Endothelial cell of umbilical vein (primary cell): Measurements from ENCODE around the gene KRTAP10-2. TPM values are rescaled to one million over a fixed set of nuclear protein-coding genes. Genes with fewer than 3 reads are reported as not detected.

Experiments used
- BruUV-seq: library from RNA; stranded (reverse); fragments of 400-500 nt; replicated peaks from 2 replicates; lab custom pipeline; 2021; lab: Mats Ljungman, UMichigan
- CTCF ChIA-PET: fragments of 300-600, 350-600 bp; sonication (Branson Sonifier 250); formaldehyde crosslinking; loops from one replicate; lab custom pipeline; 2021; ENCODE audit warnings: antibody characterized with exemption, inconsistent platforms; lab: Charles Lee
- POLR2A ChIA-PET: fragments of 300-600, 350-600 bp; sonication (Branson Sonifier 250); formaldehyde crosslinking; loops from one replicate; lab custom pipeline; 2021; ENCODE audit warnings: antibody characterized with exemption, inconsistent platforms; lab: Charles Lee
- DNase-seq: peaks from one replicate; pipeline ENCODE4 v3.0.0-alpha.2; 2011; ENCODE audit warnings: low read depth, low spot score
- FAIRE-seq: peaks from 2 replicates; lab custom pipeline; 2011; peaks lifted over from hg19 to GRCh38; lab: Jason Lieb, UNC
- H2AFZ ChIP-seq: 2 replicates; pipeline ENCODE4 v1.6.0; 2012; ENCODE audit warnings: low read depth, low read length, control low read depth, inconsistent platforms
- H3K27ac ChIP-seq: 2 replicates; pipeline ENCODE4 v1.5.1; 2011; ENCODE audit warnings: low read depth, mild to moderate bottlenecking, control low read depth, low read length, moderate library complexity; ENCODE audit not compliant: insufficient read depth
- H3K27me3 ChIP-seq, 2 experiments: 2 replicates each; pipeline versions ENCODE4 v1.6.0 to v1.6.1; 2011; ENCODE audit warnings: low read length in 2 of 2, mixed read lengths in 1 of 2; ENCODE audit not compliant: control insufficient read depth in 2 of 2, insufficient read depth in 2 of 2
- H3K36me3 ChIP-seq, 2 experiments: 2 replicates in 1 of 2; 3 replicates in 1 of 2; pipeline ENCODE4 v1.5.1; 2011; ENCODE audit warnings: low read length in 2 of 2, mild to moderate bottlenecking in 1 of 2, moderate library complexity in 1 of 2; ENCODE audit not compliant: control insufficient read depth in 2 of 2, insufficient read depth in 2 of 2; ENCODE audit errors: extremely low read depth in 1 of 2
- H3K4me1 ChIP-seq: 3 replicates; pipeline ENCODE4 v1.5.1; 2011; ENCODE audit warnings: mild to moderate bottlenecking, low read length; ENCODE audit not compliant: control insufficient read depth, insufficient read depth; ENCODE audit errors: extremely low read depth
- H3K4me2 ChIP-seq: 2 replicates; pipeline ENCODE4 v1.6.1; 2011; ENCODE audit warnings: low read length, control low read depth, mixed read lengths; ENCODE audit not compliant: insufficient read depth
- H3K4me3 ChIP-seq, 3 experiments: fragments of 200-600 bp in 1 of 3; sonication (generic), shearing (Covaris generic) in 1 of 3; replicated peaks in 1 of 3; 2 replicates each; pipeline ENCODE4 v1.5.1; 2011 to 2016; ENCODE audit warnings: control low read depth in 3 of 3, low read length in 3 of 3, mild to moderate bottlenecking in 2 of 3, inconsistent platforms in 1 of 3, low read depth in 1 of 3, moderate library complexity in 1 of 3; ENCODE audit not compliant: insufficient read depth in 1 of 3
- H3K79me2 ChIP-seq: 2 replicates; pipeline ENCODE4 v1.6.0; 2012; ENCODE audit warnings: low read length, inconsistent platforms; ENCODE audit not compliant: control insufficient read depth, insufficient read depth
- H3K9ac ChIP-seq: replicated peaks from 2 replicates; pipeline ENCODE3; 2011; ENCODE audit warnings: low read length, control low read depth; ENCODE audit not compliant: insufficient read depth; ENCODE audit errors: extremely low read depth
- H3K9me1 ChIP-seq: replicated peaks from 3 replicates; pipeline ENCODE4 v1.6.0; 2011; ENCODE audit warnings: mild to moderate bottlenecking, low read length; ENCODE audit not compliant: control insufficient read depth, insufficient read depth; ENCODE audit errors: extremely low read depth
- H3K9me3 ChIP-seq: replicated peaks from 2 replicates; pipeline ENCODE4 v1.5.1; 2012; ENCODE audit warnings: low read length, inconsistent platforms; ENCODE audit not compliant: control insufficient read depth, insufficient read depth
- H4K20me1 ChIP-seq: replicated peaks from 2 replicates; pipeline ENCODE3; 2011; ENCODE audit warnings: mild to moderate bottlenecking, low read length; ENCODE audit not compliant: control insufficient read depth, insufficient read depth; ENCODE audit errors: extremely low read depth
- CTCF ChIP-seq, 2 donors: IDR thresholded peaks; 1 replicate in 1 of 2; 2 replicates in 1 of 2; pipeline ENCODE4 v1.5.1; 2011; ENCODE audit warnings: low read length in 2 of 2, mild to moderate bottlenecking in 2 of 2, moderate library complexity in 2 of 2, control low read depth in 1 of 2, inconsistent platforms in 1 of 2, low read depth in 1 of 2; ENCODE audit not compliant: insufficient read depth in 1 of 2; ENCODE audit errors: extremely low read depth in 1 of 2
- EZH2 ChIP-seq: IDR thresholded peaks from 2 replicates; pipeline ENCODE4 v1.6.1; 2012; ENCODE audit warnings: borderline replicate concordance, low read depth, mild to moderate bottlenecking, moderate library complexity, low read length, inconsistent platforms; ENCODE audit not compliant: severe bottlenecking
- FOS ChIP-seq: IDR thresholded peaks from 2 replicates; pipeline ENCODE4 v1.6.1; 2011; ENCODE audit warnings: mild to moderate bottlenecking, low read length, moderate library complexity, borderline replicate concordance; ENCODE audit not compliant: insufficient read depth
- GATA2 ChIP-seq: IDR thresholded peaks from 2 replicates; pipeline ENCODE4 v1.7.0; 2011; ENCODE audit warnings: low read depth, mild to moderate bottlenecking, moderate library complexity, mixed read lengths, low read length; ENCODE audit not compliant: insufficient read length, insufficient read depth
- JUN ChIP-seq: IDR thresholded peaks from 2 replicates; pipeline ENCODE4 v1.6.1; 2011; ENCODE audit warnings: borderline replicate concordance, low read depth; ENCODE audit not compliant: insufficient read length, insufficient read depth
- MYC ChIP-seq: IDR thresholded peaks from one replicate; pipeline ENCODE4 v1.6.1; 2011; ENCODE audit warnings: mild to moderate bottlenecking, low read depth, low read length
- POLR2A ChIP-seq: IDR thresholded peaks from 2 replicates; pipeline ENCODE4 v1.6.1; 2012; ENCODE audit warnings: low read depth, mild to moderate bottlenecking, control low read depth, low read length
- POLR2AphosphoS5 ChIP-seq: IDR thresholded peaks from 2 replicates; pipeline ENCODE4 v1.6.1; 2012; ENCODE audit warnings: low read depth, mild to moderate bottlenecking, control low read depth, low read length, moderate library complexity; ENCODE audit not compliant: insufficient read depth
- dilution Hi-C: fragments of 300-500 bp; cut with MboI; formaldehyde crosslinking; loops from one replicate; pipeline ENCODE4 v1.15.0; 2019; ENCODE audit warnings: low sequenced_read_pairs; ENCODE audit not compliant: extremely low pct_ligation_motif_present
- intact Hi-C: fragments of 100-400 bp; cut with micrococcal nuclease; formaldehyde crosslinking; loops from one replicate; pipeline ENCODE4 v1.10.0; 2022
- polyA plus RNA-seq, 4 experiments: library from polyadenylated mRNA; depleted of rRNA in 3 of 4; stranded (reverse) in 3 of 4; unstranded in 1 of 4; fragments of >200 nt; gene quantifications; 2 replicates each; pipeline versions ENCODE4 v1.2.1 to v1.2.3, GENCODE V29; 2011 to 2012; ENCODE audit warnings: missing spikeins in 1 of 4
- total RNA-seq: library from RNA; stranded (reverse); gene quantifications from 2 replicates; pipeline ENCODE4 v1.2.3, GENCODE V29; 2021
- TF ChIP-seq, protein P1 (sequence below): IDR thresholded peaks from 2 replicates; pipeline ENCODE4 v1.6.1; 2011; ENCODE audit not compliant: insufficient read depth, insufficient read length

The KRTAP10-2 gene
- total and polyA plus RNA-seq, 2 donors (not counting 3 experiments of a cell fraction or from before 2014, with no cell fraction given), result not detected

- intact Hi-C loops, result no loop called here
- H3K9ac ChIP-seq, result no peak overlapping the region
- H3K79me2 ChIP-seq, result no peaks in the 10 kb centered on the region
- H3K4me2 ChIP-seq, result no peak overlapping the region
- FAIRE-seq, result no peak
- H2AFZ ChIP-seq, result no peak overlapping the region
- H4K20me1 ChIP-seq, result no peaks in the 10 kb centered on the region
- no peaks in the 10 kb centered on the region for H3K4me1 ChIP-seq
- DNase-seq, result no peak
- no peaks in the 10 kb centered on the region for H3K9me1 ChIP-seq
- H3K9me3 ChIP-seq, result no peaks in the 10 kb centered on the region
- ChIA-PET CTCF (interaction anchor here (1.3 kb wide), 1 partner anchor 28 kb away, joined by 5 read pairs; no protein-coding TSS in a partner anchor), POLR2A (no interaction called here)
- H3K4me3 ChIP-seq, result no peak overlapping the region
- no peak overlapping the region for H3K27ac ChIP-seq
- TF ChIP-seq POLR2A (no peak), EZH2 (no peak), CTCF (IDR thresholded peaks at IDR 0.05; ENCODE audit: extremely low read depth in 1 of 2, insufficient read depth in 1 of 2, low read depth in 1 of 2, low read length in 2 of 2) (no peak), GATA2 (no peak), JUN (no peak), FOS (no peak), POLR2AphosphoS5 (no peak), MYC (no peak)
- TF ChIP-seq, protein P1, sequence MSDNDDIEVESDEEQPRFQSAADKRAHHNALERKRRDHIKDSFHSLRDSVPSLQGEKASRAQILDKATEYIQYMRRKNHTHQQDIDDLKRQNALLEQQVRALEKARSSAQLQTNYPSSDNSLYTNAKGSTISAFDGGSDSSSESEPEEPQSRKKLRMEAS, result no peak
- dilution Hi-C loops, result no loop called here
- H3K27me3 ChIP-seq, result peaks cover 0 to 10% of the 10 kb centered on the region in 2 experiments
- H3K36me3 ChIP-seq, result no peaks in the 10 kb centered on the region
- no TSS peak for BruUV-seq
Observed at GRCh38 chr21:44537930-44538911, 13.1 kb downstream of the KRTAP10-2 start.
